GM12878 (cell line): Measurements from ENCODE around the gene PHF2. TPM values are rescaled to one million over a fixed set of nuclear protein-coding genes. Genes with fewer than 3 reads are reported as not detected.

Experiments
- ATAC-seq: fragments of 200-7000 bp; cut with Tn5 transposase; 3 replicates; pipeline ENCODE4 v1.9.1; 2020; ENCODE audit warnings: mild to moderate bottlenecking, moderate library complexity
- BruUV-seq: library from RNA; stranded (reverse); fragments of 400-500 nt; replicated peaks from 2 replicates; lab custom pipeline; 2021; lab: Mats Ljungman, UMichigan
- CTCF ChIA-PET: fragments of 300-600 bp; sonication (Branson Sonifier 250); formaldehyde crosslinking; extraction: SDS; loops from one replicate; lab custom pipeline; 2021; ENCODE audit warnings: inconsistent platforms; lab: Yijun Ruan, JAX
- POLR2A ChIA-PET: fragments of 350-600 bp; formaldehyde crosslinking; extraction: SDS; loops from one replicate; lab custom pipeline; 2021; ENCODE audit warnings: inconsistent platforms; lab: Charles Lee
- RAD21 ChIA-PET: fragments of 300-600 bp; sonication (Branson Sonifier 250); formaldehyde crosslinking; loops from one replicate; lab custom pipeline; 2023; ENCODE audit warnings: antibody characterized with exemption; ENCODE audit not compliant: unreplicated experiment; lab: Charles Lee
- SMC1A ChIA-PET: fragments of 300-600 bp; sonication (Branson Sonifier 250); formaldehyde crosslinking; loops from one replicate; lab custom pipeline; 2023; ENCODE audit not compliant: unreplicated experiment, uncharacterized antibody; lab: Charles Lee
- DNase-seq: peaks from one replicate; pipeline ENCODE4 v3.0.0-alpha.2; 2011; ENCODE audit warnings: low read depth, low spot score
- FAIRE-seq: peaks from 3 replicates; lab custom pipeline; 2011; peaks lifted over from hg19 to GRCh38; lab: Jason Lieb, UNC
- H2AFZ ChIP-seq: 2 replicates; pipeline ENCODE4 v1.6.0; 2011; ENCODE audit warnings: low read depth, low read length, control low read depth; ENCODE audit not compliant: control insufficient read depth
- H3K27ac ChIP-seq: 2 replicates; pipeline ENCODE4 v1.5.1; 2011; ENCODE audit warnings: control low read depth; ENCODE audit not compliant: control insufficient read depth, insufficient read depth
- H3K27me3 ChIP-seq, 2 experiments: replicated peaks in 1 of 2; 2 replicates each; pipeline versions ENCODE4 v1.6.0 to v1.6.1; 2011; ENCODE audit warnings: low read length in 1 of 2; ENCODE audit not compliant: control insufficient read depth in 2 of 2, insufficient read depth in 2 of 2
- H3K36me3 ChIP-seq, 2 experiments: 2 replicates each; pipeline ENCODE4 v1.5.1; 2011; ENCODE audit warnings: low read length in 1 of 2; ENCODE audit not compliant: control insufficient read depth in 2 of 2, insufficient read depth in 2 of 2
- H3K4me1 ChIP-seq: 2 replicates; pipeline ENCODE4 v1.6.1; 2011; ENCODE audit warnings: mild to moderate bottlenecking, low read length, moderate library complexity, mixed read lengths; ENCODE audit not compliant: control insufficient read depth, insufficient read depth
- H3K4me2 ChIP-seq: 2 replicates; pipeline ENCODE4 v1.6.0; 2011; ENCODE audit warnings: control low read depth; ENCODE audit not compliant: control insufficient read depth, insufficient read depth
- H3K4me3 ChIP-seq: fragments of 200-600 bp; sonication (generic); 2 replicates; pipeline ENCODE4 v1.5.1; 2016
- H3K79me2 ChIP-seq: 2 replicates; pipeline ENCODE4 v1.6.0; 2011; ENCODE audit warnings: low read length; ENCODE audit not compliant: control insufficient read depth, insufficient read depth
- H3K9ac ChIP-seq: 2 replicates; pipeline ENCODE4 v1.8.0; 2011; ENCODE audit warnings: low read length, control low read depth, mixed read lengths; ENCODE audit not compliant: control insufficient read depth, insufficient read depth
- H3K9me3 ChIP-seq: replicated peaks from 3 replicates; pipeline ENCODE4 v1.5.1; 2011; ENCODE audit warnings: mild to moderate bottlenecking, low read length; ENCODE audit not compliant: control insufficient read depth, insufficient read depth
- H4K20me1 ChIP-seq: 2 replicates; pipeline ENCODE4 v1.6.0; 2011; ENCODE audit not compliant: control insufficient read depth, insufficient read depth
- BRCA1 ChIP-seq: IDR thresholded peaks from 2 replicates; pipeline ENCODE4 v1.6.1; 2011; ENCODE audit warnings: low read depth, low read length, improper control_type of control experiment
- CEBPZ ChIP-seq: fragments of 150-350 bp; IDR thresholded peaks from 2 replicates; pipeline ENCODE4 v1.6.1; 2016; ENCODE audit warnings: low read depth, low read length
- NFIC ChIP-seq: IDR thresholded peaks from 2 replicates; pipeline ENCODE4 v1.6.1; 2012; ENCODE audit warnings: low read depth, mild to moderate bottlenecking, inconsistent platforms, low read length, moderate library complexity
- NFXL1 ChIP-seq: fragments of 450-650 bp; IDR thresholded peaks from 2 replicates; pipeline ENCODE4 v1.6.1; 2017; ENCODE audit warnings: antibody characterized with exemption, mild to moderate bottlenecking, borderline replicate concordance
- RELB ChIP-seq: fragments of 450-650 bp; IDR thresholded peaks from 2 replicates; pipeline ENCODE4 v1.6.1; 2017; ENCODE audit warnings: low read depth, mild to moderate bottlenecking, moderate library complexity
- SMAD1 ChIP-seq: fragments of 450-650 bp; IDR thresholded peaks from 2 replicates; pipeline ENCODE4 v1.6.1; 2018; ENCODE audit warnings: mild to moderate bottlenecking, low read depth; ENCODE audit not compliant: partially characterized antibody
- SMARCA5 ChIP-seq: fragments of 450-650 bp; IDR thresholded peaks from 2 replicates; pipeline ENCODE4 v1.6.1; 2017; ENCODE audit warnings: mild to moderate bottlenecking
- SREBF2 ChIP-seq: IDR thresholded peaks from 2 replicates; pipeline ENCODE4 v1.6.1; 2012; ENCODE audit warnings: mild to moderate bottlenecking, low read length
- USF1 ChIP-seq: IDR thresholded peaks from 2 replicates; pipeline ENCODE4 v1.6.1; 2011; ENCODE audit warnings: borderline replicate concordance, low read depth, mild to moderate bottlenecking, moderate library complexity, mixed read lengths, low read length; ENCODE audit not compliant: insufficient read depth; ENCODE audit errors: extremely low read length
- ZNF207 ChIP-seq: fragments of 450-650 bp; IDR thresholded peaks from 2 replicates; pipeline ENCODE4 v1.6.1; 2014; ENCODE audit warnings: antibody characterized with exemption, mild to moderate bottlenecking, borderline replicate concordance
- WGBS: methylation state at CpG from one replicate; pipeline ENCODE4 v1.1.6; 2016; ENCODE audit warnings: low lambda C conversion rate; ENCODE audit not compliant: insufficient replicate concordance, insufficient coverage; ENCODE audit errors: missing lambda C conversion rate; 5-methylcytosine and 5-hydroxymethylcytosine counted together
- in situ Hi-C: fragments of 300-500 bp; cut with MboI; formaldehyde crosslinking; loops from 9 replicates; pipeline ENCODE4 v1.14.3; 2018; ENCODE audit warnings: mixed read lengths
- intact Hi-C: fragments of 100-400 bp; cut with micrococcal nuclease; formaldehyde crosslinking; loops from one replicate; pipeline ENCODE4 v1.14.2; 2022; ENCODE audit not compliant: unreplicated experiment
- polyA plus RNA-seq, 11 experiments: library from polyadenylated mRNA; depleted of rRNA in 4 of 11; unstranded in 6 of 11; stranded (reverse) in 5 of 11; fragments of >200 nt; fragmentation: Nextera tagmentation in 4 of 11; fragmentation: Illumina TruSeq in 1 of 11; extraction: Ambion mirVana in 4 of 11; extraction: Trizol in 1 of 11; gene quantifications; 1 replicate in 1 of 11; 2 replicates in 10 of 11; pipeline versions ENCODE4 v1.2.1 to v1.2.3, GENCODE V29; 2011 to 2016; ENCODE audit warnings: inconsistent platforms in 2 of 11, missing spikeins in 2 of 11, low read depth in 1 of 11
- total RNA-seq, 4 experiments: library from RNA; depleted of rRNA in 3 of 4; stranded (reverse); fragments of >200 nt in 3 of 4; fragmentation: Illumina TruSeq in 1 of 4; extraction: Trizol in 1 of 4; gene quantifications; 2 replicates each; pipeline versions ENCODE4 v1.2.1 to v1.2.3, GENCODE V29; 2013 to 2021

Gene PHF2
- total and polyA plus RNA-seq, 10 of the 15 experiments (the other 5 are each of a cell fraction or from before 2014, with no cell fraction given): 0.34 to 13.3 (median 5.5) TPM

- no peak overlapping the region for H2AFZ ChIP-seq
- POLR2A ChIA-PET: no interaction called here
- no peaks in the 10 kb centered on the region; the same call in 1 of the 3 replicates for H3K9me3 ChIP-seq
- H3K4me2 ChIP-seq: no peak overlapping the region
- H3K27ac ChIP-seq: no peak overlapping the region
- SMC1A ChIA-PET: interaction anchor here (0.6 kb wide), 1 partner anchor 474 kb away, joined by 3 read pairs; no protein-coding TSS in a partner anchor
- no TSS peak for BruUV-seq
- CTCF ChIA-PET: interaction anchor here (1.0 to 1.6 kb wide), 2 partner anchors 278 to 298 kb away, joined by 3 to 5 read pairs; no protein-coding TSS in a partner anchor
- in situ Hi-C loops (no loop called here), intact Hi-C loops (loop anchor here (10.0 kb wide), 1 partner anchor 528 kb away; no protein-coding TSS in a partner anchor)
- no peak for TF ChIP-seq ZNF207
- no peak for TF ChIP-seq SMAD1
- TF ChIP-seq SREBF2: no peak
- TF ChIP-seq SMARCA5: no peak
- no peak for TF ChIP-seq BRCA1
- ATAC-seq: no peak
- no peak overlapping the region for H3K9ac ChIP-seq
- 54% methylated on average over 9 of the region's 9 CpGs for WGBS
- no peak for FAIRE-seq
- H4K20me1 ChIP-seq: no peaks in the 10 kb centered on the region
- no peaks in the 10 kb centered on the region for H3K36me3 ChIP-seq
- H3K27me3 ChIP-seq: no peaks in the 10 kb centered on the region
- H3K79me2 ChIP-seq: no peaks in the 10 kb centered on the region
- RAD21 ChIA-PET: no interaction called here
- no peak overlapping the region for H3K4me3 ChIP-seq
- no peaks in the 10 kb centered on the region for H3K4me1 ChIP-seq
- no peak for DNase-seq
Measured at GRCh38 chr9:93686127-93686879, 109.9 kb downstream of the PHF2 start.

GRCh38 chr9:93686880-93687236 lies 110.5 kb downstream of the PHF2 start:
- no peak overlapping the region for H3K4me2 ChIP-seq
- no peaks in the 10 kb centered on the region for H3K79me2 ChIP-seq
- no peak overlapping the region for H2AFZ ChIP-seq
- FAIRE-seq: no peak
- ATAC-seq: no peak
- no peaks in the 10 kb centered on the region for H3K36me3 ChIP-seq
- ChIA-PET RAD21 (no interaction called here), CTCF (interaction anchor here (1.0 to 1.6 kb wide), 2 partner anchors 277 to 298 kb away, joined by 3 to 5 read pairs; no protein-coding TSS in a partner anchor), POLR2A (no interaction called here), SMC1A (no interaction called here)
- no peaks in the 10 kb centered on the region for H3K27me3 ChIP-seq
- H3K9me3 ChIP-seq: no peaks in the 10 kb centered on the region; the same call in 1 of the 3 replicates
- H3K9ac ChIP-seq: no peak overlapping the region
- intact Hi-C loops: loop anchor here (10.0 kb wide), 1 partner anchor 528 kb away; no protein-coding TSS in a partner anchor
- H3K27ac ChIP-seq: no peak overlapping the region
- BruUV-seq: no TSS peak
- 5% methylated on average over 3 of the region's 3 CpGs for WGBS
- TF ChIP-seq RELB (no peak), USF1 (peak; percentile 0), NFIC (no peak), CEBPZ (no peak), SMAD1 (no peak), NFXL1 (no peak)
- in situ Hi-C loops: no loop called here
- DNase-seq: no peak
- H3K4me3 ChIP-seq: no peak overlapping the region
- H3K4me1 ChIP-seq: no peaks in the 10 kb centered on the region
- H4K20me1 ChIP-seq: no peaks in the 10 kb centered on the region
